ENCODE results near the gene MAN2A1. TPM values are rescaled to one million over a fixed set of nuclear protein-coding genes. Genes with fewer than 3 reads are reported as not detected.

The MAN2A1 gene
- total RNA-seq, 1 experiment from 2014 or later, result 128 TPM

GRCh38 chr5:109916481-109917153 lies 226.9 kb downstream of the MAN2A1 start:
- no peak overlapping the region for H3K27ac ChIP-seq (ENCODE audit: low read depth, low read length, poor library complexity, severe bottlenecking)
- intact Hi-C loops (cut with micrococcal nuclease; ENCODE audit: unreplicated experiment), result no loop called here
- no peak overlapping the region for H3K4me3 ChIP-seq (ENCODE audit: low read depth, low read length, poor library complexity, severe bottlenecking)
- no peaks in the 10 kb centered on the region for H3K9me3 ChIP-seq (ENCODE audit: low read depth, low read length, poor library complexity, severe bottlenecking)
- CTCF ChIA-PET, result no interaction called here
- POLR2A ChIA-PET (ENCODE audit: low non-redundant PET), result no interaction called here
- H3K4me1 ChIP-seq (ENCODE audit: insufficient read depth, low read length, poor library complexity, severe bottlenecking), result no peaks in the 10 kb centered on the region
- TF ChIP-seq, protein P1, sequence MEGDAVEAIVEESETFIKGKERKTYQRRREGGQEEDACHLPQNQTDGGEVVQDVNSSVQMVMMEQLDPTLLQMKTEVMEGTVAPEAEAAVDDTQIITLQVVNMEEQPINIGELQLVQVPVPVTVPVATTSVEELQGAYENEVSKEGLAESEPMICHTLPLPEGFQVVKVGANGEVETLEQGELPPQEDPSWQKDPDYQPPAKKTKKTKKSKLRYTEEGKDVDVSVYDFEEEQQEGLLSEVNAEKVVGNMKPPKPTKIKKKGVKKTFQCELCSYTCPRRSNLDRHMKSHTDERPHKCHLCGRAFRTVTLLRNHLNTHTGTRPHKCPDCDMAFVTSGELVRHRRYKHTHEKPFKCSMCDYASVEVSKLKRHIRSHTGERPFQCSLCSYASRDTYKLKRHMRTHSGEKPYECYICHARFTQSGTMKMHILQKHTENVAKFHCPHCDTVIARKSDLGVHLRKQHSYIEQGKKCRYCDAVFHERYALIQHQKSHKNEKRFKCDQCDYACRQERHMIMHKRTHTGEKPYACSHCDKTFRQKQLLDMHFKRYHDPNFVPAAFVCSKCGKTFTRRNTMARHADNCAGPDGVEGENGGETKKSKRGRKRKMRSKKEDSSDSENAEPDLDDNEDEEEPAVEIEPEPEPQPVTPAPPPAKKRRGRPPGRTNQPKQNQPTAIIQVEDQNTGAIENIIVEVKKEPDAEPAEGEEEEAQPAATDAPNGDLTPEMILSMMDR (conservative IDR thresholded peaks at IDR 0.05; ENCODE audit: low read depth, low read length), result no peak
- no peak for TF ChIP-seq EZH2 (IDR thresholded peaks at IDR 0.05; ENCODE audit: borderline replicate concordance, low read depth, low read length, poor library complexity, severe bottlenecking)
- H3K36me3 ChIP-seq (ENCODE audit: insufficient read depth, low read length, poor library complexity, severe bottlenecking), result no peaks in the 10 kb centered on the region
- no TSS peak for BruUV-seq (replicated peaks)
- DNase-seq (ENCODE audit: low spot score), result no peak
- H3K27me3 ChIP-seq (replicated peaks; ENCODE audit: insufficient read depth, low read depth, low read length, poor library complexity), result no peaks in the 10 kb centered on the region
